ENCODE measurements around the gene SPATA20.

SPATA20 gene

DNA sequence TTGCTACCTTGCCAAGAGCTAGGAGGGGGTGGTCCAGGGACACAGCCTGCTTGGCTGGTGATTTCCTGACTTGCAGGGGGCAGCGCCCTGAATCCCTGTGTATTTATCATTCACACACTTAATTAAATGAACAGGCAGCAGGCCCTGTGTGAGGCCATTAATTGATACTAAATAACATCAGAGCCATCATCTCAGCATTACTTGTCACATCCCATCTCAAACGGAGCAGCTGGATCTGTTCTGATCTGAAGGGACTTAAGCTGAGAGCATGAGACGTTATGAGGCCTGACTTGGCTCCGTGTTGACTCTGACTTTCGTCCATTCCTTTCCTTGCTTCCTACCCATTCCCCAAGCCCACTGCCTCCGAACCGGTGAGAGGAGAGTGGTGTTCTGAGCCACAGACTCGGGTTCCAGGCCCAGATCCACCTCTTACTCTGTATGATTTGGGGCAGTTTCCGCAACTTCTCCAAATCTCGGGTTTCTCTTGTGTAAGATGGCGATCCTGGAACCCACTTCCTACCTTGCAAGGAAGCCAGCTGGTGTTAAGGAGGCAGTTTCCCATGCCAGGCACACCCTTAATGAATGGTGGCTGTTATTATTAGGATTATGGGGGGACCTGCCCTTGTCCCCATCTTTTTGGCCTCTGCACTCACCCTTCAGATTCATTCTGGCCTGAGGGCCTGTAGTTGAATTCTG lies 47.3 kb downstream of the SPATA20 start:
- no peaks in the 10 kb centered on the region for H3K9me3 ChIP-seq (ENCODE audit: insufficient read depth, low read depth, low read length)
- H3K9ac ChIP-seq (ENCODE audit: low read depth, low read length), result no peak overlapping the region
- H3K27me3 ChIP-seq (ENCODE audit: insufficient read depth, low read length), result no peaks in the 10 kb centered on the region
- H3K27ac ChIP-seq (ENCODE audit: low read depth, low read length), result no peak overlapping the region
- H3K36me3 ChIP-seq (ENCODE audit: insufficient read depth, low read length), result no peaks in the 10 kb centered on the region
- peaks cover 9% of the 10 kb centered on the region; the same call in 1 of the 2 replicates for H3K4me1 ChIP-seq (ENCODE audit: insufficient read depth, low read length)
- WGBS, result 82% methylated on average over 11 of the region's 11 CpGs
- no peak overlapping the region for H3K4me3 ChIP-seq (ENCODE audit: low read length)

DNA sequence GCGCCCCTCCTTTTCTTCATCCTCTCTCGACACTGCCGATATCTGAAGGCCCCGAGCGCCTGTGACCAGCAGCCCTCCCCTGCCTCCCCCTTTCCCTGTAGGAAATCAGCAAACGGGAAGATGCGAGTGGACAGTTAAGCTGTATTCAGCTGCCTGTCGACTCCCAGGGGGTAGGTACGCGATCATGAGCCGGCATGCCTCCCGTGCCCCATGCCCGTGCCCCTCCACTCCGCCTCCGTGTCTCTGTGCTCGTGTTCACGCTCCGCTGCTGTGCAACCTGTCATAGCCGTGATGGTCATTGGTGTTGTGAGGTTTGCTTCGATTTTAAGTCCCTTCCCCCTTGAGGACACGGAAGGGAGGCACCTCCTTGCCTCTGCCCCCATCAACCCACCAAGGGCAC lies 47.9 kb downstream of the SPATA20 start:
- no peaks in the 10 kb centered on the region for H3K36me3 ChIP-seq (ENCODE audit: insufficient read depth, low read length)
- H3K27ac ChIP-seq (ENCODE audit: low read depth, low read length), result no peak overlapping the region
- H3K4me1 ChIP-seq (ENCODE audit: insufficient read depth, low read length), result peaks cover 9% of the 10 kb centered on the region; the same call in 1 of the 2 replicates
- WGBS, result 91% methylated on average over 21 of the region's 21 CpGs
- no peaks in the 10 kb centered on the region for H3K9me3 ChIP-seq (ENCODE audit: insufficient read depth, low read depth, low read length)
- no peak overlapping the region for H3K9ac ChIP-seq (ENCODE audit: low read depth, low read length)
- no peak overlapping the region for H3K4me3 ChIP-seq (ENCODE audit: low read length)
- no peaks in the 10 kb centered on the region for H3K27me3 ChIP-seq (ENCODE audit: insufficient read depth, low read length)

DNA sequence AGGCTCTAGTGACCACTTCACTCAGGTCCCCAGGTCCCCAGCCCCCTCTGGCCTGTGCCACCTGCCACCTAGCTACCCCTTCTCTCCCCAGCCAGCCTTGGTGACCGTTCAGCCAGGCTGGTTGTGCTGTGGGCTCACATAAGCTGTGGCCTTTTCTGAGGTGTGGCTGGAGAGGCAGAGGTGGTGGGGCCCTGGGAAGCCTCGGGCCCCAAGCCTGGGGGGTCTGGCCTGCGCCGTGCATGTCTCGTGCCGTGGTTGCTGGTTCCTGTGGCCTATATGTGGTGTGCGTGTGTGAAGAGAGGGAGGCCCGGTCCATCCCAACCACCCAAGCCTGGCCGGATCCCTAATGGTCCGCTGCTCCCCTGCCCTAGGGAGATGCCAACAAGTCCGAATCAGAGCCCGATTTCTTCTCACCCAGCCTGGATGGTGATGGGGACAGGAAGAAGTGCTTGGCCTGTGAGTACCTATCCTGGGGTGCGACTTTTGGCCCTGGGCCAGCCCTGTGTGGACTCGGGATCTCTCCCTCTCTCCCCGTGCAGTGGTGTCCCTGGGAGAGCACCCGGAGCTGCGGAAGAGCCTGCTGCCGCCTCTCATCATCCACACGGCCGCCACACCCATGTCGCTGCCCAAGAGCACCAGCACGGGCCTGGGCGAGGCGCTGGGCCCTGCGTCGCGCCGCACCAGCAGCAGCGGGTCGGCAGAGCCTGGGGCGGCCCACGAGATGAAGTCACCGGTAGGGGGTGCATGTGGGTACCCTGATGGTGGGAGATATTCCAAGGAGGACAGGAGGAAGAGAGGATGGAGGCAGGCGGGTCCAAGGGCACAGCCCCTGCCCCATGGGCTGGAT lies 49.4 kb downstream of the SPATA20 start:
- Histone ChIP-seq H3K27me3 (ENCODE audit: insufficient read depth, low read length) (no peaks in the 10 kb centered on the region), H3K27ac (ENCODE audit: low read depth, low read length) (no peak overlapping the region)
- 71% methylated on average over 34 of the region's 34 CpGs for WGBS

DNA sequence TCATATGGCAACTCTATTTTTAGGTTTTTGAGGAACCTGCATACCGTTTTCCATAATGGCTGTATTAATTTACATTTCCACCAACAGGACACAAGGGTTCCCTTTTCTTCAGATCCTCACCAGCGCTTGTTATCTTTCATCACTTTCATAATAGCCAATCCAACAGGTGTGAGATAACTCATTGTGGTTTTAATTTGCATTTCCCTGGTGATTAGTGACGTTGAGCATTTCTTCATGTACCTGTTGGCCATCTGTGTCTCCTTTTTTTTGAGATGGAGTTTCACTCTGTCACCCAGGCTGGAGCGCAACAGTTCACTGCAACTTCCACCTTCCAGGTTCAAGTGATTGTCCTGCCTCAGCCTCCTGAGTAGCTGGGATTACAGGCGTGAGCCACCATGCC lies 51.5 kb downstream of the SPATA20 start:
- Histone ChIP-seq H3K27me3 (ENCODE audit: insufficient read depth, low read length) (no peaks in the 10 kb centered on the region), H3K36me3 (ENCODE audit: insufficient read depth, low read length) (no peaks in the 10 kb centered on the region)

More for the DNA sequence above, 49.4 kb downstream of the SPATA20 start:
- Histone ChIP-seq H3K4me1 (ENCODE audit: insufficient read depth, low read length) (peaks cover 9% of the 10 kb centered on the region; the same call in 1 of the 2 replicates), H3K36me3 (ENCODE audit: insufficient read depth, low read length) (no peaks in the 10 kb centered on the region), H3K4me3 (ENCODE audit: low read length) (no peak overlapping the region), H3K9ac (ENCODE audit: low read depth, low read length) (no peak overlapping the region), H3K9me3 (ENCODE audit: insufficient read depth, low read depth, low read length) (no peaks in the 10 kb centered on the region)

GRCh38 chr17:50599606-50600005 lies 52.6 kb downstream of the SPATA20 start:
- WGBS, result 90% methylated on average over 15 of the region's 15 CpGs
- no peaks in the 10 kb centered on the region for H3K9me3 ChIP-seq (ENCODE audit: insufficient read depth, low read depth, low read length)
- H3K27ac ChIP-seq (ENCODE audit: low read depth, low read length), result no peak overlapping the region
- no peak overlapping the region for H3K9ac ChIP-seq (ENCODE audit: low read depth, low read length)
- no peaks in the 10 kb centered on the region for H3K36me3 ChIP-seq (ENCODE audit: insufficient read depth, low read length)
- no peak overlapping the region for H3K4me3 ChIP-seq (ENCODE audit: low read length)
- H3K27me3 ChIP-seq (ENCODE audit: insufficient read depth, low read length), result no peaks in the 10 kb centered on the region
- H3K4me1 ChIP-seq (ENCODE audit: insufficient read depth, low read length), result peaks cover 2% of the 10 kb centered on the region; the same call in 1 of the 2 replicates

More for the DNA sequence above, 51.5 kb downstream of the SPATA20 start:
- H3K9ac ChIP-seq (ENCODE audit: low read depth, low read length), result no peak overlapping the region
- no peak overlapping the region for H3K27ac ChIP-seq (ENCODE audit: low read depth, low read length)
- H3K9me3 ChIP-seq (ENCODE audit: insufficient read depth, low read depth, low read length), result no peaks in the 10 kb centered on the region
- 93% methylated on average over 4 of the region's 5 CpGs for WGBS
- H3K4me1 ChIP-seq (ENCODE audit: insufficient read depth, low read length), result 0 out of 2 replicates have a peak, but pooled peaks cover under 1% of the 10 kb centered on the region
- no peak overlapping the region for H3K4me3 ChIP-seq (ENCODE audit: low read length)

DNA sequence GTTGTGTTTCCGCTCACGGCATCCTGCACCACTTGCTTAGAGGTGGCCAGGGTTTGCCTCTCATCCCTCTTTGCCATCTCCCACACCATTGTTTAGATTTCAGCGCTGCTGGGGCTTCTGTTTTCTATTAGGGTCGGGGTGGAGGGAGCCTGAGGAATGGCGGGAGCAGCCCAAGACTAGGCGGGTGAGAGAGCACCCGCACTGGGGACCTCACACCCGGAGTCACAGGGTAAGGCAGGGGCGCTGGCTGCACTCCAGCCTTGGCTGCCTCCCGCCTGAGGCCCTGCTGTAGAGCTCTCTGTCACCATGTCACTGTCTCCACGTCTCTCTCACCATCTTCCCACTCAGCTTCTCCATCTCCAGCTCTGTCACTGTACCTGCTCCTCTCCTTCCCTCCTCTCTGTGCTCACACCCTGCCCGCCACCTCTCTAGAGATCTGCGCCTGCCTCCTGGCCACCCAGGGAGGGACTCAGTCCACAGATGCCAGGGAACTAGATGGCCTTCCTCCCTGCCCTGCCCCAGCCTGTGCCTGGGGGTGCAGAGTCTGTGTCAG lies 54.9 kb downstream of the SPATA20 start:
- WGBS, result 89% methylated on average over 11 of the region's 13 CpGs
- Histone ChIP-seq H3K36me3 (ENCODE audit: insufficient read depth, low read length) (no peaks in the 10 kb centered on the region), H3K9me3 (ENCODE audit: insufficient read depth, low read depth, low read length) (no peaks in the 10 kb centered on the region), H3K27me3 (ENCODE audit: insufficient read depth, low read length) (no peaks in the 10 kb centered on the region), H3K4me3 (ENCODE audit: low read length) (no peak overlapping the region), H3K27ac (ENCODE audit: low read depth, low read length) (no peak overlapping the region), H3K9ac (ENCODE audit: low read depth, low read length) (no peak overlapping the region), H3K4me1 (ENCODE audit: insufficient read depth, low read length) (peaks cover 5% of the 10 kb centered on the region; the same call in 1 of the 2 replicates)

GRCh38 chr17:50602836-50603235 lies 55.9 kb downstream of the SPATA20 start:
- Histone ChIP-seq H3K4me1 (ENCODE audit: insufficient read depth, low read length) (peaks cover 5% of the 10 kb centered on the region; the same call in 1 of the 2 replicates), H3K4me3 (ENCODE audit: low read length) (no peak overlapping the region), H3K27me3 (ENCODE audit: insufficient read depth, low read length) (no peaks in the 10 kb centered on the region), H3K27ac (ENCODE audit: low read depth, low read length) (no peak overlapping the region), H3K9me3 (ENCODE audit: insufficient read depth, low read depth, low read length) (no peaks in the 10 kb centered on the region), H3K36me3 (ENCODE audit: insufficient read depth, low read length) (no peaks in the 10 kb centered on the region), H3K9ac (ENCODE audit: low read depth, low read length) (no peak overlapping the region)
- WGBS, result 91% methylated on average over 18 of the region's 18 CpGs

DNA sequence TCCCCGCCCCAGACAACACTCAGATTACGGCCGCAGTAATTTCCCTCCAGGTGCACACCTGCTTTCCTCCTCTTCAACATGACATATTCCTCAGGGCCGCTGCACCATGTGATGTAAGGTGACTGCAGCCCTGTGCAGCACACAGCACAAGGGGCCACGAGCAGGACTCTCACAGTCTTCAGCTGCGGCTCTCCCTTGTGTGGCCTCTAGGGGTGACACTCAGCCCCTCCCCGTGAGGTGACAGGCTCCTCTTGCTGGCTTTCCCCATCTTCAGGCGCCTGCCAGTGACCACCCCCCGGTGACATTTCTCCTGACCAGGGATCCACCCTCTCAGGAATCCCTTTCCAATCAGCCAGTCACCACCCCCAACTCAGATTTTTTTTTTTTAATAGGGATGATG lies 56.4 kb downstream of the SPATA20 start:
- H3K27ac ChIP-seq (ENCODE audit: low read depth, low read length), result no peak overlapping the region
- H3K36me3 ChIP-seq (ENCODE audit: insufficient read depth, low read length), result no peaks in the 10 kb centered on the region
- H3K4me3 ChIP-seq (ENCODE audit: low read length), result no peak overlapping the region
- H3K9ac ChIP-seq (ENCODE audit: low read depth, low read length), result no peak overlapping the region
- H3K4me1 ChIP-seq (ENCODE audit: insufficient read depth, low read length), result peaks cover 5% of the 10 kb centered on the region; the same call in 1 of the 2 replicates
- no peaks in the 10 kb centered on the region for H3K9me3 ChIP-seq (ENCODE audit: insufficient read depth, low read depth, low read length)
- H3K27me3 ChIP-seq (ENCODE audit: insufficient read depth, low read length), result no peaks in the 10 kb centered on the region
- 70% methylated on average over 9 of the region's 9 CpGs for WGBS

GRCh38 chr17:50604513-50604912 lies 57.5 kb downstream of the SPATA20 start:
- Histone ChIP-seq H3K9me3 (ENCODE audit: insufficient read depth, low read depth, low read length) (no peaks in the 10 kb centered on the region), H3K36me3 (ENCODE audit: insufficient read depth, low read length) (no peaks in the 10 kb centered on the region), H3K9ac (ENCODE audit: low read depth, low read length) (no peak overlapping the region), H3K27me3 (ENCODE audit: insufficient read depth, low read length) (no peaks in the 10 kb centered on the region), H3K27ac (ENCODE audit: low read depth, low read length) (no peak overlapping the region), H3K4me3 (ENCODE audit: low read length) (no peak overlapping the region), H3K4me1 (ENCODE audit: insufficient read depth, low read length) (peaks cover 5% of the 10 kb centered on the region; the same call in 1 of the 2 replicates)
- 39% methylated on average over 13 of the region's 13 CpGs for WGBS

DNA sequence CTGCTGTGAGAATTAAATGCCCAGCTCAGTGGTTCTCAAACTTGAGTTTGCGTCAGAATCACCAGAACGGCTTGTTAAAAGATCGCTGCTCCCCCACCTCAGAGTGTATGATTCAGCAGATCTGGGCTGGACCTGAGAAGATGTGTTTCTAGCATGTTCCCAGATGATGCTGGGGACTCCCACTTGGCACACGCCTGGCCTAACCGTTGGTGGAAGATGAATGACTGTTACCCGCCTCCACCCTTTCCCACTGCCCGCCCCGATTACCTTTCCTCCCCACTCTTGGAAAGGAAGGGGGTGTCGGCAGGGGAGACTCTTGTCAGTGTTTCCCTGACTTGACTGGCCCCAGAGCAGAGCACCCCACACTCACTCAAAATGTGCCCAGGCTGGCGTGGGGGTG lies 58.5 kb downstream of the SPATA20 start:
- WGBS, result 94% methylated on average over 9 of the region's 10 CpGs
- Histone ChIP-seq H3K4me1 (ENCODE audit: insufficient read depth, low read length) (peaks cover 5% of the 10 kb centered on the region; the same call in 1 of the 2 replicates), H3K36me3 (ENCODE audit: insufficient read depth, low read length) (no peaks in the 10 kb centered on the region), H3K4me3 (ENCODE audit: low read length) (no peak overlapping the region), H3K27ac (ENCODE audit: low read depth, low read length) (no peak overlapping the region), H3K9me3 (ENCODE audit: insufficient read depth, low read depth, low read length) (no peaks in the 10 kb centered on the region), H3K27me3 (ENCODE audit: insufficient read depth, low read length) (no peaks in the 10 kb centered on the region), H3K9ac (ENCODE audit: low read depth, low read length) (no peak overlapping the region)

Data from HUES64 (cell line).